Activated T-cell treated with anti-CD3 and anti-CD28 coated beads, Interleukin-2, amount 50 U/mL, for 72 hours (primary cell): ENCODE measurements around the gene ZBTB37. TPM values are rescaled to one million over a fixed set of nuclear protein-coding genes. Genes with fewer than 3 reads are reported as not detected.
"Not testable (repeated sequence)": the region's sequence is repeated elsewhere in the genome, so short reads cannot be mapped to it uniquely, and the experiment has no call there.

Experiments used
- ATAC-seq, 2 donors: fragments of 150-1000 bp; cut with Tn5 transposase; replicated peaks in 1 of 2; 2 replicates each; pipeline ENCODE4 v1.10.0; 2021; ENCODE audit warnings: moderate library complexity in 2 of 2, mild to moderate bottlenecking in 1 of 2
- DNase-seq, 2 donors: peaks; one replicate each; pipeline ENCODE4 v3.0.0; 2021 to 2022; ENCODE audit warnings: mixed read lengths in 1 of 2
- H3K27ac Mint-ChIP-seq: one replicate; pipeline ENCODE4 v1.8.0; 2022; ENCODE audit warnings: mild to moderate bottlenecking, moderate library complexity, mixed read lengths
- H3K27me3 Mint-ChIP-seq: one replicate; pipeline ENCODE4 v1.8.0; 2022; ENCODE audit warnings: low read depth, mixed read lengths
- H3K36me3 Mint-ChIP-seq, 2 donors: one replicate each; pipeline ENCODE4 v1.8.0; 2022; ENCODE audit warnings: mixed read lengths in 2 of 2, mild to moderate bottlenecking in 1 of 2; ENCODE audit not compliant: insufficient read depth in 2 of 2
- H3K4me1 Mint-ChIP-seq: one replicate; pipeline ENCODE4 v1.8.0; 2022; ENCODE audit warnings: low read depth, mixed read lengths
- H3K4me3 Mint-ChIP-seq, 2 donors: one replicate each; pipeline ENCODE4 v1.8.0; 2022; ENCODE audit warnings: mild to moderate bottlenecking in 2 of 2, mixed read lengths in 2 of 2, moderate library complexity in 2 of 2
- H3K9me3 Mint-ChIP-seq, 2 donors: one replicate each; pipeline ENCODE4 v1.8.0; 2022; ENCODE audit warnings: mixed read lengths in 2 of 2
- total RNA-seq, 2 donors: library from RNA; stranded (reverse); gene quantifications; one replicate each; pipeline ENCODE4 v1.2.3, GENCODE V29; 2022

Gene ZBTB37
- total RNA-seq, 2 donors from 2014 or later = 14.2 to 14.9 TPM

GRCh38 chr1:173930541-173930940 lies 62.4 kb downstream of the ZBTB37 start:
- not testable (repeated sequence) for H3K36me3 Mint-ChIP-seq

GRCh38 chr1:173934440-173934839 lies 66.3 kb downstream of the ZBTB37 start:
- peak in 1 of 2 donors; percentile 49 for ATAC-seq
- peaks cover 1 to 12% of the 10 kb centered on the region in 2 donors for H3K36me3 Mint-ChIP-seq

More at GRCh38 chr1:173930541-173930940, 62.4 kb downstream of the ZBTB37 start:
- not testable (repeated sequence) for ATAC-seq, H3K9me3 Mint-ChIP-seq, H3K27me3 Mint-ChIP-seq, H3K4me3 Mint-ChIP-seq, H3K27ac Mint-ChIP-seq, DNase-seq
- peaks cover 11% of the 10 kb centered on the region for H3K4me1 Mint-ChIP-seq

GRCh38 chr1:173937062-173937461 lies 68.9 kb downstream of the ZBTB37 start:
- no peak overlapping the region for H3K4me3 Mint-ChIP-seq
- ATAC-seq = no peak

More at GRCh38 chr1:173934440-173934839, 66.3 kb downstream of the ZBTB37 start:
- Mint-ChIP-seq H3K27ac (peak overlapping the region; percentile 75), H3K27me3 (no peaks in the 10 kb centered on the region), H3K4me1 (peaks cover 11% of the 10 kb centered on the region), H3K4me3 (no peak overlapping the region), H3K9me3 (no peaks in the 10 kb centered on the region)
- DNase-seq = no peak

GRCh38 chr1:173946380-173946921 lies 78.3 kb downstream of the ZBTB37 start:
- Mint-ChIP-seq H3K4me3 (no peak overlapping the region), H3K27me3 (no peaks in the 10 kb centered on the region), H3K9me3 (no peaks in the 10 kb centered on the region), H3K36me3 (peaks cover 0 to 9% of the 10 kb centered on the region in 2 donors), H3K27ac (peak overlapping the region; percentile 63), H3K4me1 (no peaks in the 10 kb centered on the region)
- ATAC-seq (peak; percentile 25 to 42), DNase-seq (no peak)

More at GRCh38 chr1:173937062-173937461, 68.9 kb downstream of the ZBTB37 start:
- peaks cover 11% of the 10 kb centered on the region for H3K4me1 Mint-ChIP-seq
- peaks cover 5 to 21% of the 10 kb centered on the region in 2 donors for H3K36me3 Mint-ChIP-seq
- no peak overlapping the region for H3K27ac Mint-ChIP-seq
- H3K9me3 Mint-ChIP-seq = no peaks in the 10 kb centered on the region
- DNase-seq = no peak
- H3K27me3 Mint-ChIP-seq = no peaks in the 10 kb centered on the region

GRCh38 chr1:173948594-173948993 lies 80.4 kb downstream of the ZBTB37 start:
- Mint-ChIP-seq H3K4me1 (peaks cover 17% of the 10 kb centered on the region), H3K9me3 (no peaks in the 10 kb centered on the region), H3K27ac (no peak overlapping the region), H3K36me3 (peaks cover 1 to 6% of the 10 kb centered on the region in 2 donors), H3K27me3 (no peaks in the 10 kb centered on the region), H3K4me3 (no peak overlapping the region)
- ATAC-seq = no peak
- no peak for DNase-seq

Other genes with a start within 250 kb of the ZBTB37 start
- not detected for gene TEX50, start 233.0 kb upstream of the ZBTB37 start, total RNA-seq
- gene ANKRD45, start 198.5 kb upstream of the ZBTB37 start, total RNA-seq = under 1 TPM in 1 of 2 donors, not detected in 1; 0.34 TPM
- 10 to 100 TPM; 19.7 to 22.1 TPM for gene KLHL20, start 153.4 kb upstream of the ZBTB37 start, total RNA-seq
- 10 to 100 TPM; 16.3 to 22.2 TPM for gene DARS2, start 43.7 kb upstream of the ZBTB37 start, total RNA-seq
- 10 to 100 TPM; 36.2 to 38.3 TPM for gene CENPL, start 43.5 kb upstream of the ZBTB37 start, total RNA-seq
- 1,000 to 10,000 TPM; 1,204 to 1,544 TPM for gene GAS5, start 391 bp upstream of the ZBTB37 start, total RNA-seq
- under 1 TPM in 1 of 2 donors, not detected in 1; 0.30 TPM for gene SERPINC1, start 48.9 kb downstream of the ZBTB37 start, total RNA-seq
- gene RC3H1, start 154.0 kb downstream of the ZBTB37 start, total RNA-seq = 10 to 100 TPM; 28.1 to 33.5 TPM